ENCODE results near the gene ZNF324B. TPM values are rescaled to one million over a fixed set of nuclear protein-coding genes. Genes with fewer than 3 reads are reported as not detected.

The ZNF324B gene
- total RNA-seq, 1 experiment from 2014 or later = 6.3 TPM

GRCh38 chr19:58466089-58466759 is 14.8 kb downstream of the ZNF324B start:
- Histone ChIP-seq H3K79me2 (ENCODE audit: insufficient read depth, low read length) (no peaks in the 10 kb centered on the region), H3K27me3 (ENCODE audit: insufficient read depth, low read length) (no peaks in the 10 kb centered on the region), H3K14ac (ENCODE audit: insufficient read depth, low read length) (no peak overlapping the region), H2BK15ac (ENCODE audit: low read depth, low read length) (no peak overlapping the region), H2AK5ac (ENCODE audit: insufficient read length, low read length) (no peak overlapping the region), H2BK5ac (ENCODE audit: insufficient read length, low read length) (no peak overlapping the region), H3K18ac (ENCODE audit: insufficient read length, low read depth, low read length) (no peak overlapping the region), H4K8ac (replicated peaks; ENCODE audit: insufficient read length, low read depth, low read length) (no peak overlapping the region), H3K4ac (ENCODE audit: low read depth, low read length) (no peak overlapping the region), H3K27ac (ENCODE audit: insufficient read length, low read depth, low read length) (no peak overlapping the region), H3T11ph (ENCODE audit: low read length) (no peak overlapping the region), H3K9me3 (ENCODE audit: control insufficient read depth, low read depth, low read length) (no peaks in the 10 kb centered on the region), H4K20me1 (ENCODE audit: control insufficient read depth, insufficient read depth, insufficient read length) (no peaks in the 10 kb centered on the region), H3K4me1 (ENCODE audit: insufficient read depth, low read length) (no peaks in the 10 kb centered on the region), H3K4me2 (ENCODE audit: insufficient read depth, insufficient read length, low read length) (peak overlapping the region; percentile 73), H3K56ac (ENCODE audit: insufficient read length, low read depth, low read length) (no peak overlapping the region), H3K79me1 (ENCODE audit: insufficient read depth, low read depth, low read length, poor library complexity, severe bottlenecking) (no peaks in the 10 kb centered on the region), H2BK12ac (ENCODE audit: insufficient read length, low read depth, low read length) (no peak overlapping the region), H4K91ac (ENCODE audit: insufficient read length, low read depth, low read length) (no peak overlapping the region), H3K23ac (ENCODE audit: insufficient read length, low read depth, low read length) (no peak overlapping the region), H2BK20ac (ENCODE audit: low read depth, low read length, poor library complexity, severe bottlenecking) (no peak overlapping the region), H2BK120ac (ENCODE audit: low read depth, low read length, poor library complexity, severe bottlenecking) (no peak overlapping the region), H3K9ac (ENCODE audit: extremely low read depth, insufficient read length, low read length) (no peak overlapping the region), H4K5ac (ENCODE audit: insufficient read length, low read depth, low read length) (no peak overlapping the region), H3K23me2 (ENCODE audit: insufficient read length, low read depth, low read length, poor library complexity, severe bottlenecking) (no peaks in the 10 kb centered on the region), H2AFZ (ENCODE audit: low read length) (peak overlapping the region; percentile 70)
- TF ChIP-seq, protein P1, sequence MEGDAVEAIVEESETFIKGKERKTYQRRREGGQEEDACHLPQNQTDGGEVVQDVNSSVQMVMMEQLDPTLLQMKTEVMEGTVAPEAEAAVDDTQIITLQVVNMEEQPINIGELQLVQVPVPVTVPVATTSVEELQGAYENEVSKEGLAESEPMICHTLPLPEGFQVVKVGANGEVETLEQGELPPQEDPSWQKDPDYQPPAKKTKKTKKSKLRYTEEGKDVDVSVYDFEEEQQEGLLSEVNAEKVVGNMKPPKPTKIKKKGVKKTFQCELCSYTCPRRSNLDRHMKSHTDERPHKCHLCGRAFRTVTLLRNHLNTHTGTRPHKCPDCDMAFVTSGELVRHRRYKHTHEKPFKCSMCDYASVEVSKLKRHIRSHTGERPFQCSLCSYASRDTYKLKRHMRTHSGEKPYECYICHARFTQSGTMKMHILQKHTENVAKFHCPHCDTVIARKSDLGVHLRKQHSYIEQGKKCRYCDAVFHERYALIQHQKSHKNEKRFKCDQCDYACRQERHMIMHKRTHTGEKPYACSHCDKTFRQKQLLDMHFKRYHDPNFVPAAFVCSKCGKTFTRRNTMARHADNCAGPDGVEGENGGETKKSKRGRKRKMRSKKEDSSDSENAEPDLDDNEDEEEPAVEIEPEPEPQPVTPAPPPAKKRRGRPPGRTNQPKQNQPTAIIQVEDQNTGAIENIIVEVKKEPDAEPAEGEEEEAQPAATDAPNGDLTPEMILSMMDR (conservative IDR thresholded peaks at IDR 0.05) = no peak
- H3K36me3 Mint-ChIP-seq (ENCODE audit: insufficient read depth in 1 of 3, low read depth in 3 of 3) = peaks cover 0 to 7% (median 2%) of the 10 kb centered on the region in 3 experiments; a peak in 3 of 7 replicates
- no peak overlapping the region for H3K27ac Mint-ChIP-seq
- DNase-seq = no peak
- peak overlapping the region; percentile 79 to 84 for H3K4me3 Mint-ChIP-seq
- no peaks in the 10 kb centered on the region; a peak in 1 of 5 replicates for H3K9me3 Mint-ChIP-seq
- H3K4me1 Mint-ChIP-seq = peaks cover 13 to 17% of the 10 kb centered on the region in 2 experiments
- no CpG with 5 or more reads among the region's 20 CpGs for WGBS (ENCODE audit: extremely low coverage, insufficient read length, low lambda C conversion rate)
- peaks cover 9% of the 10 kb centered on the region for H3K27me3 Mint-ChIP-seq (ENCODE audit: low read depth)
